ENCODE data around the gene SAC3D1.

The SAC3D1 gene

GRCh38 chr11:65072631-65072966, 31.6 kb downstream of the SAC3D1 start:
- no peaks in the 10 kb centered on the region for H3K9me3 Mint-ChIP-seq
- H3K4me1 Mint-ChIP-seq (ENCODE audit: low read depth in 2 of 2) = peaks cover 0 to 2% of the 10 kb centered on the region in 2 donors
- H3K27ac Mint-ChIP-seq = peak overlapping the region in 1 of 2 donors; percentile 68
- DNase-seq (no peak), ATAC-seq (replicated peaks) (no peak)
- H3K4me3 Mint-ChIP-seq = no peak overlapping the region
- H3K27me3 Mint-ChIP-seq = no peaks in the 10 kb centered on the region
- H3K36me3 Mint-ChIP-seq (ENCODE audit: insufficient read depth) = no peaks in the 10 kb centered on the region

DNA sequence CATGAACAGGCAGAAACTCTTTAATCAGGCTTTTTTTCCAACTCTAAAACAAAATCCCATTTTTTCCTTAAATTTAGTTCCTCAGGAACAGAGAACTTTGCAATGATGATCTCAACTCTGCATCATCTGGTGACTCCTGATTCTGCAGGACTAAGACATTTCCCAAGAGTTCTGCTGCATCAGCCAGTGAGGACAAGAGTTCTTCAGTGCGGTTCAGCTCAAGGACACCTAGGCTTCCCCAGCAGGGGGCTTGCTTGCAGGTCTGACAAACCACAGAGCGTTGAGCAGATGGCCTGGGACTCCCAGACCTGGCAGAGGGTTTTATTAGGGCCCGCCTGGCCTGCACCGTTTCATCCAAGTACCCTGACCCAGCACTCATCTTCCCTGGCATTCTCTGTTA, 36.4 kb downstream of the SAC3D1 start:
- H3K4me1 Mint-ChIP-seq (ENCODE audit: low read depth in 2 of 2) = peaks cover 0 to 6% of the 10 kb centered on the region in 2 donors
- no peaks in the 10 kb centered on the region for H3K27me3 Mint-ChIP-seq
- no peak for DNase-seq
- no peak for ATAC-seq (replicated peaks)
- no peak overlapping the region for H3K4me3 Mint-ChIP-seq
- H3K27ac Mint-ChIP-seq = no peak overlapping the region
- no peaks in the 10 kb centered on the region for H3K36me3 Mint-ChIP-seq (ENCODE audit: insufficient read depth)
- no peaks in the 10 kb centered on the region for H3K9me3 Mint-ChIP-seq

GRCh38 chr11:65078151-65078550, 37.1 kb downstream of the SAC3D1 start:
- H3K27me3 Mint-ChIP-seq = no peaks in the 10 kb centered on the region
- peaks cover 0 to 6% of the 10 kb centered on the region in 2 donors for H3K4me1 Mint-ChIP-seq (ENCODE audit: low read depth in 2 of 2)
- H3K27ac Mint-ChIP-seq = peak overlapping the region in 1 of 2 donors; percentile 35
- H3K4me3 Mint-ChIP-seq = no peak overlapping the region
- H3K36me3 Mint-ChIP-seq (ENCODE audit: insufficient read depth) = peaks cover 4% of the 10 kb centered on the region
- H3K9me3 Mint-ChIP-seq = no peaks in the 10 kb centered on the region
- DNase-seq (peak; percentile 59 to 68 (median 65)), ATAC-seq (replicated peaks) (peak; percentile 97)

- H3K27me3 Mint-ChIP-seq = no peaks in the 10 kb centered on the region
- H3K9me3 Mint-ChIP-seq = no peaks in the 10 kb centered on the region
- peaks cover 0 to 13% of the 10 kb centered on the region in 2 donors for H3K4me1 Mint-ChIP-seq (ENCODE audit: low read depth in 2 of 2)
- H3K36me3 Mint-ChIP-seq (ENCODE audit: insufficient read depth) = peaks cover 11% of the 10 kb centered on the region
- DNase-seq (no peak), ATAC-seq (replicated peaks) (no peak)
- H3K27ac Mint-ChIP-seq = peak overlapping the region in 1 of 2 donors; percentile 35
- no peak overlapping the region for H3K4me3 Mint-ChIP-seq
Observed at GRCh38 chr11:65078786-65079342, 37.9 kb downstream of the SAC3D1 start.

GRCh38 chr11:65083134-65083833, 42.3 kb downstream of the SAC3D1 start:
- peak overlapping the region; percentile 98 to 99 for H3K27ac Mint-ChIP-seq
- no peaks in the 10 kb centered on the region for H3K9me3 Mint-ChIP-seq
- peaks cover 42% of the 10 kb centered on the region for H3K36me3 Mint-ChIP-seq (ENCODE audit: insufficient read depth)
- H3K27me3 Mint-ChIP-seq = no peaks in the 10 kb centered on the region
- H3K4me1 Mint-ChIP-seq (ENCODE audit: low read depth in 2 of 2) = peaks cover 14 to 23% of the 10 kb centered on the region in 2 donors
- ATAC-seq (replicated peaks) = no peak
- no peak for DNase-seq
- peak overlapping the region; percentile 92 to 96 for H3K4me3 Mint-ChIP-seq

DNA sequence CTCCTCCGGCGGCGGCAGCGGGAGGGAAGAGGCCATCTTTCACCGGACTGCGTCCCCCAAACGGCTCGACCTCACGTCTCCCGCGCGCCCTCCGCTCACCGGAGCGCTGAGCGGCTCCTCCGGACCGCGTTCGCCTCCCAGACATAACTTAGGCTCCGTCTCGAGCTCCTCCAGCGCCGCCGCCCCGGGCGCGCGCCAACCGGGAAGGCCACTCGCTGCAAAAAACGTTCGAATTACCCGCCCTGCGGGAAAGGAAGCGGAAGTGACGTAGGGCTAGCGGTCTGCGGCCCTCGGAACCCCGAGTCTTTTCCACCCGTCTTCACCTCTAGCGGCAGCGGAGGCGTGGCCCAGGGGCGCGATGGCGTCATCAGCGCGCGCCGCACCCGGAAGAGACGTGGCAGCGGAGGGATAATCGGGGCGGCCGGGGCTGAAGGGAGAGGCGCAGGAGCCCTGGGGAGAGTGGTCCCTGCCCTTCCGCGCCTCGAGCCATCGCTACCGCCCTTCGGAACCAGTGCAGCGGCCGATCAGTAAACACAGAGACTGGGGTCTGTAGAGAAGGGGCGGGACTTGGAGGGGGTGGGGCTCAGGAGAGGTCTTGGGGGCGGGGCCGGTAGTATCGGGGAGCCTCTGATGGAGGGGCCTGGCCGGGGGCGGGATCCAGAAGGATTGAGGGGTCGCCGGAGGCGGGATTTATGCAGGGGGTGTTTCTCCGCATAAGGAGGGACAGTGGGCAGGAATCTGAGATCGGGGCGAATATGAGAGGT, 43.0 kb downstream of the SAC3D1 start, which contains the start of the genes CDCA5 and ZFPL1:
Gene CDCA5 (minus strand): TSS at position 207 of the 764 bp plus-strand sequence. CDS start 62 bp downstream, at position 145.
Gene ZFPL1 (plus strand): TSS at position 389 of the 764 bp plus-strand sequence. CDS start 477 bp downstream, outside the sequence.
- DNase-seq = peak; percentile 96 to 98 (median 97)
- H3K27ac Mint-ChIP-seq = peak within 1 kb of the TSS; percentile 98 to 99
- peaks cover 14 to 23% of the 10 kb centered on the region in 2 donors for H3K4me1 Mint-ChIP-seq (ENCODE audit: low read depth in 2 of 2)
- no peaks in the 10 kb centered on the region for H3K9me3 Mint-ChIP-seq
- ATAC-seq (replicated peaks) = peak; percentile 94
- peaks cover 45% of the 10 kb centered on the region for H3K36me3 Mint-ChIP-seq (ENCODE audit: insufficient read depth)
- no peaks in the 10 kb centered on the region for H3K27me3 Mint-ChIP-seq
- peak within 1 kb of the TSS; percentile 92 to 96 for H3K4me3 Mint-ChIP-seq

GRCh38 chr11:65084598-65085375, 43.8 kb downstream of the SAC3D1 start:
- Mint-ChIP-seq H3K4me1 (ENCODE audit: low read depth in 2 of 2) (peaks cover 14 to 23% of the 10 kb centered on the region in 2 donors), H3K27me3 (no peaks in the 10 kb centered on the region), H3K4me3 (peak overlapping the region; percentile 92 to 96), H3K9me3 (no peaks in the 10 kb centered on the region), H3K27ac (peak overlapping the region; percentile 98 to 99), H3K36me3 (ENCODE audit: insufficient read depth) (peaks cover 45% of the 10 kb centered on the region)
- DNase-seq (no peak), ATAC-seq (replicated peaks) (no peak)

- Mint-ChIP-seq H3K9me3 (no peaks in the 10 kb centered on the region), H3K4me3 (peak overlapping the region; percentile 92 to 96), H3K4me1 (ENCODE audit: low read depth in 2 of 2) (peaks cover 14 to 23% of the 10 kb centered on the region in 2 donors), H3K36me3 (ENCODE audit: insufficient read depth) (peaks cover 48% of the 10 kb centered on the region), H3K27ac (peak overlapping the region; percentile 98 to 99), H3K27me3 (no peaks in the 10 kb centered on the region)
- ATAC-seq (replicated peaks) = no peak
- DNase-seq = no peak
Observed at GRCh38 chr11:65085446-65085845, 44.4 kb downstream of the SAC3D1 start.

GRCh38 chr11:65086809-65087208, 45.8 kb downstream of the SAC3D1 start:
- Mint-ChIP-seq H3K4me3 (no peak overlapping the region), H3K36me3 (ENCODE audit: insufficient read depth) (peaks cover 48% of the 10 kb centered on the region), H3K27ac (no peak overlapping the region), H3K4me1 (ENCODE audit: low read depth in 2 of 2) (peaks cover 14 to 23% of the 10 kb centered on the region in 2 donors), H3K27me3 (no peaks in the 10 kb centered on the region), H3K9me3 (no peaks in the 10 kb centered on the region)
- DNase-seq = no peak
- no peak for ATAC-seq (replicated peaks)

DNA sequence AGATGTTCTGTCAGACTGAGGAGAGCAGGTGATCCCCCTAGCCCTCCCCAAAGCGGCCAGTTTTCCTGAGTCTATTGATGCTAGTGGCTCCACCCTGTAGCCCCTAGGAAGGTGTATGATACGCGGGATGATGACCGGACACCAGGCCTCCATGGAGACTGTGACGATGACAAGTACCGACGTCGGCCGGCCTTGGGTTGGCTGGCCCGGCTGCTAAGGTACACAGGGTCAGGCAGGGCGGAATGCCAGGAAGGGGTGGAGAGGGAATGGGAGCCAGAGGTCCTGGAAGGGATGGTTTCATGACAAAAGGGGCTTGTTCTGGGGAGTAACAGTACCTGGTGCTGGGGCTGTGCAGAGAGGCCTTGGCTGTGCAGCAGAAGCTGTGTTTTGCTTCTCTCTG, 46.2 kb downstream of the SAC3D1 start:
- H3K4me1 Mint-ChIP-seq (ENCODE audit: low read depth in 2 of 2) = peaks cover 14 to 23% of the 10 kb centered on the region in 2 donors
- H3K9me3 Mint-ChIP-seq = no peaks in the 10 kb centered on the region
- H3K27me3 Mint-ChIP-seq = no peaks in the 10 kb centered on the region
- H3K4me3 Mint-ChIP-seq = no peak overlapping the region
- DNase-seq (no peak), ATAC-seq (replicated peaks) (no peak)
- H3K36me3 Mint-ChIP-seq (ENCODE audit: insufficient read depth) = peaks cover 48% of the 10 kb centered on the region
- no peak overlapping the region for H3K27ac Mint-ChIP-seq

DNA sequence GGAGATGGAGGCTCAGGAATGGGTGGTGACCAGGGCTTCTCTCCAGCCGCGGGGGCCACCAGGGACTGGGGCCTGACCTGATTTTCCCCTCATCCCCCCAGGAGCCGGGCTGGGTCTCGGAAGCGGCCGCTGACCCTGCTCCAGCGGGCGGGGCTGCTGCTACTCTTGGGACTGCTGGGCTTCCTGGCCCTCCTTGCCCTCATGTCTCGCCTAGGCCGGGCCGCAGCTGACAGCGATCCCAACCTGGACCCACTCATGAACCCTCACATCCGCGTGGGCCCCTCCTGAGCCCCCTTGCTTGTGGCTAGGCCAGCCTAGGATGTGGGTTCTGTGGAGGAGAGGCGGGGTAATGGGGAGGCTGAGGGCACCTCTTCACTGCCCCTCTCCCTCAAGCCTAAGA, 46.8 kb downstream of the SAC3D1 start:
- H3K4me1 Mint-ChIP-seq (ENCODE audit: low read depth in 2 of 2) = peaks cover 14 to 23% of the 10 kb centered on the region in 2 donors
- H3K27me3 Mint-ChIP-seq = no peaks in the 10 kb centered on the region
- no peaks in the 10 kb centered on the region for H3K9me3 Mint-ChIP-seq
- ATAC-seq (replicated peaks) = no peak
- H3K27ac Mint-ChIP-seq = peak overlapping the region in 1 of 2 donors; percentile 38
- H3K36me3 Mint-ChIP-seq (ENCODE audit: insufficient read depth) = peaks cover 48% of the 10 kb centered on the region
- no peak for DNase-seq
- no peak overlapping the region for H3K4me3 Mint-ChIP-seq

GRCh38 chr11:65089621-65090020, 48.6 kb downstream of the SAC3D1 start:
- no peak overlapping the region for H3K27ac Mint-ChIP-seq
- DNase-seq = no peak
- H3K9me3 Mint-ChIP-seq = no peaks in the 10 kb centered on the region
- H3K4me1 Mint-ChIP-seq (ENCODE audit: low read depth in 2 of 2) = peaks cover 8 to 9% of the 10 kb centered on the region in 2 donors
- H3K36me3 Mint-ChIP-seq (ENCODE audit: insufficient read depth) = peaks cover 30% of the 10 kb centered on the region
- no peak overlapping the region for H3K4me3 Mint-ChIP-seq
- ATAC-seq (replicated peaks) = no peak
- no peaks in the 10 kb centered on the region for H3K27me3 Mint-ChIP-seq

- Mint-ChIP-seq H3K27ac (no peak overlapping the region), H3K9me3 (no peaks in the 10 kb centered on the region), H3K4me3 (no peak overlapping the region), H3K36me3 (ENCODE audit: insufficient read depth) (peaks cover 21% of the 10 kb centered on the region), H3K4me1 (ENCODE audit: low read depth in 2 of 2) (peaks cover 3 to 4% of the 10 kb centered on the region in 2 donors), H3K27me3 (no peaks in the 10 kb centered on the region)
- no peak for DNase-seq
- no peak for ATAC-seq (replicated peaks)
Observed at GRCh38 chr11:65090628-65091027, 49.6 kb downstream of the SAC3D1 start.
